ENCODE data around the gene HOXA6. TPM values are rescaled to one million over a fixed set of nuclear protein-coding genes. Genes with fewer than 3 reads are reported as not detected.

HOXA6 gene
- total RNA-seq, 1 experiment from 2014 or later = 5.1 TPM

DNA sequence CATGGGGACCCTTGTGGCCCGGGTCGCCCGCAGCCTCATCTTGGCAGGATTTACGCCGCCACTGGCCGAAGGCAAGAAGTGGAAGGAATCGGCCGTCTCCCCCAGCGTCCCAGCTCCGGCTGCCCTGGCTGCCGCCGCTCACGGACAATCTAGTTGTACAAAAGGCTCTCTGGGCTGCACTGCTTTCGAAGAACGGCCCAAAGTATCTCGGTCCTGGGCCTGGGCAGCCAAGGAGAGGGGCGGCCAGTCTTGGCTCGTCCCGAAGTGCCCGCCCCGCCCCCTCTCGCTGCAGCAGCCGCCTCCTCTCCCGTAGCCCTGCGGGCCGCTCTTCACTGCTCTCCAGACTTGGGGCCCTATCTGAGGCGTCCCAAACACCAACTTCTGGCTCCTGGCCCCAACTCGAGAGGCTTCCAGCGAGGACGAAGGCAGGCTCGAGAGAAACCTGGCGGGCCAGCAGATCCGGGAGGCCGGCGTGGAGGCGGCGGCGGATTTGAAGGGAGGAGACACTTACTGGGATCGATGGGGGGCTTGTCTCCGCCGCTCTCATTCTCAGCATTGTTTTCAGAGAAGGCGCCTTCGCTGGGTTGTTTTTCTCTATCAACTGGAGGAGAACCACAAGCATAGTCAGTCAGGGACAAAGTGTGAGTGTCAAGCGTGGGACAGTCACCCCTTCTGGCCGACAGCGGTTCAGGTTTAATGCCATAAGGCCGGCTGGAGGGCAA is 17.0 kb upstream of the HOXA6 start:
- in situ Hi-C loops (cut with HindIII; ENCODE audit: low sequenced_read_pairs) = loop anchor here (5.0 kb wide), 1 partner anchor 37 kb away; no protein-coding TSS in a partner anchor
- DNase-seq (ENCODE audit: low spot score) = no peak

DNA sequence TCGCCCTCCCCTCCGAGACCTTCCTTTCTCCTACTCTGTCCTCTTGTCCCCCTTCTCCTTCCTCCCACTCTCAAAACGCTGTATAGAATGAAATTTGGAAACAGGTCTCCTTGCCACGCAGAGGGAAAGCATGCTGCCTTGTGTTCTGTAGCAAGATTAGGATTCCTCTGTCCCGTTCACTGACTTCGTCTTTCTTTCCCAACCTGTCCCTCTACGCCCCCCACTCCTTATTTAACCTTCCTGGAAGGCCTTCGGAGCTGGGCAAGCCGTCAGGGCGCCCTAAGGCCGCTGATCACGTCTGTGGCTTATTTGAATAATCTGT is 16.4 kb upstream of the HOXA6 start:
- no peak for DNase-seq (ENCODE audit: low spot score)
- in situ Hi-C loops (cut with HindIII; ENCODE audit: low sequenced_read_pairs) = loop anchor here (5.0 kb wide), 1 partner anchor 37 kb away; no protein-coding TSS in a partner anchor

DNA sequence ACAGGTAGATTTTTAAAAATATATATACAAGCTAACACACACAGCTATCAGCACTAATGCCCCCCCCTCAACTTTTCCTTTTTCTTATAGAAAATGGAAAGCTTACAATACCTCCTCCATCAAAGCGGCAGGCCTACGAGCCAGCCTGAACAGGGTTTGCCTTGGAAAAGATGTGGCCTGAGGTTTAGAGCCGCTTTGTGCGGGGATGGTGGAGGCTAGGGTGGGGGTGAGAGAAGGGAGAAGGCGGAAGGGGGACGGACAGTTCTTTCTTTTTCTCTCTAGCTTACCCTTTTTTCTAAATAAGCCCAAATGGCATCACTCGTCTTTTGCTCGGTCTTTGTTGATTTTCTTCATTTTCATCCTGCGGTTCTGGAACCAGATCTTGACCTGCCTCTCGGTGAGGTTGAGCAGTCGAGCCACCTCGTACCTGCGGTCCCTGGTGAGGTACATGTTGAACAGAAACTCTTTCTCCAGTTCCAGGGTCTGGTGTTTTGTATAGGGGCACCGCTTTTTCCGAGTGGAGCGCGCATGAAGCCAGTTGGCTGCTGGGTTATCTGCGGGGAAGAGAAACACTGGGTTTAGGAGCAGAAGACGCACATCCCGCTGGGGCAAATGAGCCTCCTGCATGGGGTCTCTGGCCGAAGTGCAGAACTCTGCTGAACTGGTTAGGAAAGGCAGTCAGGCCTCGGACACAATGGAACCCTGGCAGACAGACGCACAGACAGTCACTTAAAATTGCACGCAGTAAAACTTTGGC is 15.9 kb upstream of the HOXA6 start:
- DNase-seq (ENCODE audit: low spot score) = no peak
- in situ Hi-C loops (cut with HindIII; ENCODE audit: low sequenced_read_pairs) = loop anchor here (5.0 kb wide), 1 partner anchor 36 kb away; no protein-coding TSS in a partner anchor

DNA sequence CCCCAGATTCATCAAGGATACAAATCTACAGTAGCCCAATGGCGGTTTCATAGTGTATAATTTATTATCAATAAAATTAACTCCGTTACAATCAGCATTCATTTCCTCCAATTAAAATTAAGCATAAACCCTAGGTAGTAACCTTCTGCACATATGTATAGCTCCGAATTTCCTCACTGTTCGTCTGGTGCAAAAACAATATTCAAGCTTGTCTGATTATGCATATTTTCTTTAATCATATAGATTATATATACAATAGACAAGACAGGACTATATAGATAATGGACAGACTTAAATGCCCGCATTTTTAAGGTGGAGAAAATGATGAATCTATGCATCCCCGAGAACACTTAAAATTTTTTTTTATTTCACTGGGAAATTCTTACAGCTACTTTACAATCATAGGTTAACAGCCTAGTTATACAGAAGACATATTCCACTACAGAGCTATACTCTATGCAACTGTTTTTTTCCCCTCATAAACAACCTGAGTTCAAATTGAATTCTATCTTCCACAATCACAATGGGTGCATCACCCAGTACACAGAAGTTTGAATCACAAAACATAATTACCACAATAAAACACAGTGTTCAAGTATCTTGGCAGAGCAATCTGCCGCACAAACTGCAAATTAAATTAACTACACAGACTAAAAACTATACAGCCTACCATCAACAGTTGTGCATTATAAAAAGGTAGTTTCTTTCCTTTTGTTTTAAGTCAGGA is 15.2 kb upstream of the HOXA6 start:
- in situ Hi-C loops (cut with HindIII; ENCODE audit: low sequenced_read_pairs) = loop anchor here (5.0 kb wide), 1 partner anchor 35 kb away; no protein-coding TSS in a partner anchor
- no peak for DNase-seq (ENCODE audit: low spot score)

DNA sequence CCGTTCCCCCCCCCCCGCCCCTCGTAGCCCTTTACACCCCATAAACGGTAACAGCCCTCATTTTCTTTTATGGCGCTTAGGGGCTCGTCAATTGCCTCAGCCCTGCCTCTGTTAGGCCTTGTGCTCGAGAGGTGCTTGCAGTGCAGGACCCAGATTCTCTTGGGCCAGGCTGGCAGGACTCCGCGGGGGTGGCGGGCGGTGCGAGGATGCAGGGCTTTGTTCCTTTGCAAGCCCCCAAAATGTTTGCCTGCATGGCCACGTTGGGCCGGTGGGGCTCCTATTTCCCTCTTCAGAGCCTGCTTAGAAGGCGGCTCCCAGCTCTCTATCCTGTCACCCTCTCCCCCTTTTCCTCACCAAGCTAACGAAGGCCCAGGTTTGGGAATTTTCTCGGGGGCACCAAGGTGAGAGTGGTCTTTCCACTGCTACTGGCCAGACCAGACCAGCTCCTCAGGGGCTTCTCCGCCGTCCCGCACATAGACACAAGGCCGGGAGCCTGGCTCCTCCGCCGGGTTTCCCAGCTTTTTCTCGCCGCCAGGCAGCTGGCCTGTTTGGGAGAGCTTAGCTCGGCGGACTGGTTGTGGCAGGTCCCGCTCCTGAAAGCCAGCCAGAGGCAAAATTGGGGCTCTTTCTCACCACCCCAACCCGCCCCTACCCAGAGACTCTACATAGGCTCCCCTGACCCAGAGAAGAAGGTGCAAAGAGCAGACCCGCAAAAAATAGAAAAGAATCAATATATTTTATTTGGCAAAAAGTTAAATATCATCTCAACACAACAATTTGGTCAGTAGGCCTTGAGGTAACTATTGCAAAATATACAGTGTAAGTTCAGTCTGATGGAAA is 14.4 kb upstream of the HOXA6 start:
- DNase-seq (ENCODE audit: low spot score) = no peak
- in situ Hi-C loops (cut with HindIII; ENCODE audit: low sequenced_read_pairs) = loop anchor here (5.0 kb wide), 1 partner anchor 35 kb away; no protein-coding TSS in a partner anchor

DNA sequence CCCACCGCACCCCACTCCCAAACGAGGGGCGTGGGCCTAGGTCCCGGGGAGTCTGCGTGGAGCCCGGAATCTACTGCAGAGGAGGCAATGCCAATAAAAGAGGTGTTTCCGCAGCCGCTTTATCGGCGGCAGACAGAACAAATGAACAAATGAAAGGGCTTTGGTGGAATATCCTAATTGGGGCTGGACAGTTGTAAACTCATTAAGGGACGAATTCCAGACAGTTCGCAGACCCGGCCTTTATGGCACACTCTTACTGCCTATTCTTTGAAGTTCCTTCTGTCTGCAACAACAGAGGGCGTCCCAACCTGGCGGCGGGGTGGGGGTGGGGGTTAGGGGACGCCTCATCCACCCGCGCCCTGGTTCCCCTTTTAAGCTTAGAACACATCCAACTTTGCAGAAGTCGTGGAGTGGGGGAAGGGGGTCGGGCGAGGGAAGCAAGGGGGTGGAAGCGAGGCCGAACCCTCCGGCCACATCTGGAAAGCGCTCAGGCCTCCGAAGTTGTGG is 13.7 kb upstream of the HOXA6 start:
- in situ Hi-C loops (cut with HindIII; ENCODE audit: low sequenced_read_pairs) = loop anchor here (5.0 kb wide), 1 partner anchor 34 kb away; no protein-coding TSS in a partner anchor
- DNase-seq (ENCODE audit: low spot score) = peak; percentile 43

DNA sequence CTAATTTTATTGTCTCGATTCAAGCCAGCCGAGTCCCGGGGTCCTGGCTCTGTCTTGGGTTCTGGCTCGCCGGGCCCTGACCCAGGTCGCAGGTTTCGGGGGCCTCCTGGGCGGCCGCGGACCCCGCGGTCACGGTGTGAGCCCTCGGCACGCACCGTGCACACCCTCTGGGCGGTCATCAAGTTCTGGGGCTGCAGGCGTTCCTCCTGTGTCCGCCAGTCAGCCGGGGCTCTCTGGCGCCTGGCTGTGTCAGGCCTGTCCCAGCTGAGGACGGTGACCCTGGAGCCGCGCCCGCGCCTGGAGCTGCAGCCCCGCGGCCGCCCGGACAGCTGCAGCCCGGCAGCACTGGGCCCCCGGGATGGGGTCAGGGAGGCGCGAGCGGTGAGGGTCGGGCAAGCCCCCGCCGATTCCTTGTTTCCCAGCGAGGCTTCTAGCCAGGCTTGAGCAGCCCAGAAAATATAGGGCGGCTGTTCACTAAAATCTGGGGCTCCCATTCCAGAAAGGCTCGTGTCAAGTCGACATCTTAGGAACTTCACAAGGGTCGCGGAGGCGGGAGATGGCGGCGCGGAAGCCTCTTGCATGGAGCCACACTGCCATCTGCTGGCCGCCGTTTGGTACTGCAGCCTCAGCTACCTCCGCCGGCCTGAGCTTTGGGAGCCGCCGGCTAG is 13.1 kb upstream of the HOXA6 start:
- peak; percentile 79 for DNase-seq (ENCODE audit: low spot score)
- in situ Hi-C loops (cut with HindIII; ENCODE audit: low sequenced_read_pairs) = loop anchor here (5.0 kb wide), 1 partner anchor 33 kb away; no protein-coding TSS in a partner anchor

DNA sequence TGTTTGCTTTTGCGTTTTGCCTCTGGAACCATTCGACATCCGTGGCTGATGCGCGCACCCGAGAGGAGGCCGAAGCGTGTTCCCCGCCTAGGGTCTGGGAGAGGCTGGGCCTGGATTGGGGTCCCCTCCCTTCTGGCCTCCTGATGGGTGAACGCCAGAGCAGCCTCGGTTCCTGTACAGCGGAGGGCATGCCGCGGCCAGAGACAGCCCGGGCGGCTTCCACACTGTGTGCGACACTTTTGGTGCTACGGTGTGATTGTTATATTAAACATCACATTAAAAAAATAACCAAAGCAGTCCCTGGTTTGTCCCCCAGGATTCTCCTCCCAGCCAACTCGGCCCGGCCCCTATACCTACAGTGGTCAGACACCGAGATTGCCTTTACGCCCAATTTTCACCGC is 12.6 kb upstream of the HOXA6 start:
- no peak for DNase-seq (ENCODE audit: low spot score)
- in situ Hi-C loops (cut with HindIII; ENCODE audit: low sequenced_read_pairs) = loop anchor here (5.0 kb wide), 1 partner anchor 33 kb away; no protein-coding TSS in a partner anchor

DNA sequence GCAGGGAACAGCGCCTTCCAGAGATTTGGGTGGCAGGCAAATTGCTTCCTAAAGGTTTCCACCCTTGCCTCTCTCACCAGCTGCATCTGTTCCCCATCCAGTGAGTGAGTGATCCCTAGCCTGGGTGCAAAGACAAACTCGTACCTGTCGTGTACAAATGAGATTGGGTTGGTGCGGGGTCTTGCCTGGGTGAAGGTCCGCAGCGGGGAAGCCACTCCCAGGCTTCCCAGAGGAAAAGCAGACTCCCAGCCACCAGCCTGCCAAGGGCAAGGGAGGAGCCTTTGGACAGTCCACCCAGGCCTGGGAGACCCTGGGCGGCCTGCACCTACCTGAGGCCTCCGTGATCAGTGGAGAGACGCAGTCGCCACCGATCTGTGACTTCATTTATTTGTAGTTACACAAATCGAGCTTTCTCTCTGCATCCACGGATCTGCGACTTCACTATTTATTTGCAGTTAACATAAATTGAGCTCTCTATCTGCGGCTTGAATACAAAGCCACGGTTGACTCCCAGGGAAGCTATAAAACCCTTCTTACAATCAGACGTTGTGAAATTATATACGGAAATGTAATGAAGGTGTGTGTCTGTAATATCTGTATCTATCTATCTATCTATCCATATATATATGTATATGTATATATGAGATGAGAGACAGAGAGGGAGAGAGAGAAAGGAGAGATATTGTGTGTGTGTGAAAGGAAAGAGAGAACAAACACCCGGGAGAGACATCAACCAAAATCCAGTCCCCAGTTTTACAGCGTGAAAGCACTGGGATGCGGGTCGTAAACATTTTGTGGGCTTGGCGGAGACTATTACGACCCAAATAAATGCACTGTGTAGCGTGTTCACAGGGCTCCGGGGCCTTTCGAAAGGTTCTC is 11.9 kb upstream of the HOXA6 start:
- no peak for DNase-seq (ENCODE audit: low spot score)
- in situ Hi-C loops (cut with HindIII; ENCODE audit: low sequenced_read_pairs) = loop anchor here (5.0 kb wide), 1 partner anchor 32 kb away; no protein-coding TSS in a partner anchor

DNA sequence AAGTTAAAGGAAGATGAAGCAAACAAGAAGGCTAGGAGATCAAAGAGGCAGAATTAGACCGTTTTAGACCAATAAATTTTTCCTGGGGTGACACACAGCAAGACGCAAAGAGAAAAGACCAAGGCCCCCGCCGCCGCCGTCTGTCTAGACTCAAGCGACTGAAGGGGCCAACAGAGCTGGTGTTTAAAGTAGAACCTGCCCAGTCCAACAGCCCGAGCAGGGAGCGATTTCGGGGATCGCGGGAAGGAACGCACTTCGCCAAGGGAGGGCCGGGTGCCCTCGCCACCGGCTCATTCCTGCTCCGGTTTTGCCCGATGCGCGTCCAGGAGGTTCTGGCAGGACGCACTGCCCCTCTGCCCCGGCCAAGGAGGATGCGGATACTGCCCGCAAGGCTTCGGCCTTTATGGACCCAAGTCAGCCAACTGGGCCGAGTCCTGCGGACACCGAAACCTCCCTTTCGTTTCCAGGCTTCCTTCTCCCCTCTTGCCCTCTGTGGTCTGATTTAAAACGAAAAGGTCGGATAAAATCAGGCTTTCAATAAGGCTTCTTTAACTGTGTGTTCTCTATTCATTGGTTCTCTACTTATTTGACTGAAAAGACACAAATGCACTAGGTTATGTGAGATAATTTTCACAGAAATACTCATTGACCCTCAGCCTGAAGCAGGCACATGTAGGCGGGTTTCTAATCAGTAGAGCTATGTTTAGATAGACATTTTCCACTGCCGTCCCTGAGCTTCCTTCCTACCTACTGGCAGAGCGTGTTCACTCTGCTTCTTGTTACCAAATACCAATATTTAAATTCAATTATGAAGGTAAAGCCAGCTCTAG is 11.1 kb upstream of the HOXA6 start:
- DNase-seq (ENCODE audit: low spot score) = no peak
- in situ Hi-C loops (cut with HindIII; ENCODE audit: low sequenced_read_pairs) = no loop called here

DNA sequence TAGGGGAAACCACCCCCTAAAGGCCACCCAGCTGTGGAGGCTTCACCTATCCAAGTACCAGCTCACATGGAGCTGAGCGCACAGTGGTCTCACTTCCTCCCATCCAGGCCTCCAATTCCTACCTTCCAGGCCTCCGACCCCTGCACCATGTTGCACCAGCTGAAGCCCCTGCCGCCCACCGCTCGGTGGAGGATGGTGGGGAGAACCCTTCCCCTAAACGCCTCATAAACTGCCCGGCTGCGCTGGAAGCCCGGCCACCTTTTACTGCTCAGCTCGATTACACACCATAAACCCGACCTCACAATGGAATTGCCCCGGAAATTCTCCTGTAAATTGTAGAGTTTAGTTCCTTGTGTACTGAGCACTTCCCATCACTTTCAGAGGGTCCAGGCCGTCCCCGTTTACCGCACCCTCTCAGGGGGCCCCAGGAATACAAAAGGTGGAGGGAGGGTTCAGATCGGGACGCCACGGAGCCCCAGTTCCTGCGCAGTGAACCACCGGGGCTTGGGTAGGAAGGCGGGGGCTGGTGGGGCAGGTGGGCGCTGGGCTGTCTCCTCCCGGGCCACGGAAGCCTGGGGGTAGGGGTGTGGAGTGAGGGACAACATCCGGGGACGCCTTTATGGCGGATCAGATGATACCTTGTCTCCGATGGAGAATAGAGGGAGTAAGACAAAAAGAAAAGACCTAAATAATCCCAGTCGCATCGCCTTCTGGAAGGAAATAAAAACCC is 10.3 kb upstream of the HOXA6 start:
- DNase-seq (ENCODE audit: low spot score) = no peak
- in situ Hi-C loops (cut with HindIII; ENCODE audit: low sequenced_read_pairs) = no loop called here

DNA sequence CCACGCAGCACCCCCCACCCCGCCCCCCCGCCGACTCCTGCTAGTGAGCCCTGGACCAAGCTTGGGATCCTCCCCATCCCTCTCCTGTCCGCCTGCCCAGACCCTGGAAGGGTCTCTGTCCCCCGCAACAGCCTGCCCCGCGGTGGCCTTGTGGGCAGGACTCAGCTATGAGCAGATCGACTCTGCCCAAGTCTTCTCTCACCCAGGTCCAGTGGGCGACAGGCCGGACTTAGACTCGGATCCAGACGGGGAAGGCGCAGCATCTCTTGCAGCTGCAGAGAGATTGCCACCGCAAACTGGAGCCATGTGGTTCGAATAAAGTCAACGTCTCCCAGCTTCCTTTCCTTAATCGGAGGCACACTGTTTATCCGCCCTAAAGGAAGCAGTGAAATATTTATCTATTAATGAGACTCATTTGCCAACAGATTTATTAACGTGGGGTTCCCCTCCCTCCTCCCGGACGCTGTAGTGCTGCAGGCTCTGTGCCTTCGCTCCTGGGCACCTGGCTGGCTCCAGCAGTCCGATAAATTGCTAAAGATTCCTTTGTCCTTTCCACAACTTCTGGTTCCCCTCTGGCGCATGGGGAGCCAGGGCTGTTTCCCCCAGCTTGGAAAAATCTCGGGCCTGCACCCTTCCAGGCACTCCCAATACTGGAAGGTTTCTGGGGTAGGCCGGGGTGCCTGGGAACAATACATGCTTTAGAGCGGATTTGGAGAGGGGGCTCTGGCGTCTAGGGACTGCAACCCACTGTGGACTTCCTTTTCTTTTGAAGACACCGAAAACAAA is 9.5 kb upstream of the HOXA6 start:
- in situ Hi-C loops (cut with HindIII; ENCODE audit: low sequenced_read_pairs) = no loop called here
- no peak for DNase-seq (ENCODE audit: low spot score)

DNA sequence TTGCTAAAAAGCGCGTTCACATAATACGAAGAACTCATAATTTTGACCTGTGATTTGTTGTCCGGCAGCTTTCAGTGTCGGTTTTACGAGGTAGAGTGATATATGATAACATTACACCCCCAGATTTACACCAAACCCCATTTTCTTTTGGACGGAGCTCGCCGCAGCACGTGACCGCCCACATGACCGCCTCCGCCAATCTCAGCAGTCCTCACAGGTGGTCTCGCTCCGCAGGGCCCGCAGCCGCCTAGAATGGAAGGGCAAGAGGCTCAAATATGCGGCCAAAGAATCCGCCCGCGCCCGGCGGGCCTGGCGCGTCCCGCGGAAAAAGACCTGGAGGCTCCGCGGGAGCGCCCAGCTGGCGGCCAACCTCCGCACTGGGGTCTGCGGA is 8.9 kb upstream of the HOXA6 start, which contains the start of gene HOXA7:
HOXA7 (minus strand) TSS at position 168 of the 391 bp plus-strand sequence; CDS start at position 38, 130 bp downstream.
- in situ Hi-C loops (cut with HindIII; ENCODE audit: low sequenced_read_pairs) = no loop called here
- DNase-seq (ENCODE audit: low spot score) = no peak

DNA sequence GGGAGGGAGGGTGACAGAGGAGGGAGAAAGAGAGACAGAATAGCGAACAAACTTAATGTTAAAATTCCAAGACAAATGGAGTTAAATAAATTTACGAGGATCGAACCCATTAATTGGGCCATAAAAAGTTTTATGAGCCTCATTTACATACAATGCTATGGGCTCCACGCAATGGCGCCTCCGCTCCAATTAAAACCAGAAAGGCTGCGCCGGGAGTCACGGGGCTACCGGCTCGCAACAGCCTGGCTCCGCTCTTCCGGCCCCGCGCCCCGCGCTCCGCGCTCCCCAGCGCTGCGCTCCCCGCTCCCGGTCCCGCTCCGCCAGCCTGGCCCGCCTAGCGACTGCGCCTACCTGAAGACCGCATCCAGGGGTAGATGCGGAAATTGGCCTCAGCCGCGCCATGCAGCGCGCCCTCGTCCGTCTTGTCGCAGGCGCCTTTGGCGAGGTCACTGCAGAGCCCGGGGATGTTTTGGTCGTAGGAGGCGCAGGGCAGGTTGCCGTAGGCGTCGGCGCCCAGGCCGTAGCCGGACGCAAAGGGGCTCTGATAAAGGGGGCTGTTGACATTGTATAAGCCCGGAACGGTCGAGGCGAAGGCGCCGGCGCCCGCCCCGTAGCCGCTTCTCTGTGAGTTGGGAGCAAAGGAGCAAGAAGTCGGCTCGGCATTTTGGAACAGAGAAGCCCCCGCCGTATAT is 8.4 kb upstream of the HOXA6 start:
- in situ Hi-C loops (cut with HindIII; ENCODE audit: low sequenced_read_pairs) = no loop called here
- no peak for DNase-seq (ENCODE audit: low spot score)

All from G401 (cell line).